PC-9 (cell line): Measurements from ENCODE around the gene MOB3A. TPM values are rescaled to one million over a fixed set of nuclear protein-coding genes. Genes with fewer than 3 reads are reported as not detected.

Source experiments
- BruUV-seq: library from RNA; stranded (reverse); fragments of 400-500 nt; replicated peaks from 2 replicates; lab custom pipeline; 2021; lab: Mats Ljungman, UMichigan
- CTCF ChIA-PET: fragments of 300-600 bp; sonication (Branson Sonifier 250); formaldehyde crosslinking; loops from one replicate; lab custom pipeline; 2022; ENCODE audit warnings: antibody characterized with exemption; lab: Charles Lee
- POLR2A ChIA-PET: fragments of 300-600 bp; sonication (Branson Sonifier 250); formaldehyde crosslinking; loops from one replicate; lab custom pipeline; 2022; ENCODE audit warnings: antibody characterized with exemption; ENCODE audit not compliant: unreplicated experiment; lab: Charles Lee
- DNase-seq, 2 experiments: peaks; one replicate each; pipeline versions ENCODE4 v3.0.0 to v3.0.0-alpha.2; 2015 to 2022; ENCODE audit warnings: mixed read lengths in 1 of 2
- H2AFZ ChIP-seq: fragments of 200-600 bp; sonication (generic); 2 replicates; pipeline ENCODE4 v1.8.1; 2017; ENCODE audit warnings: antibody characterized with exemption
- H3F3A ChIP-seq: fragments of 200-600 bp; sonication (generic); 2 replicates; pipeline ENCODE4 v1.8.1; 2017; ENCODE audit warnings: antibody characterized with exemption, mild to moderate bottlenecking, low read depth; ENCODE audit not compliant: insufficient read depth
- H3K27ac ChIP-seq: fragments of 200-600 bp; sonication (generic); 2 replicates; pipeline ENCODE4 v1.6.1; 2016; ENCODE audit warnings: mixed run types
- H3K27me3 ChIP-seq: fragments of 200-600 bp; sonication (generic); 2 replicates; pipeline ENCODE4 v1.6.1; 2016; ENCODE audit warnings: low read depth, mixed run types; ENCODE audit not compliant: insufficient read depth
- H3K36me3 ChIP-seq: fragments of 200-600 bp; sonication (generic); 2 replicates; pipeline ENCODE4 v1.6.1; 2016; ENCODE audit warnings: low read depth, mixed run types
- H3K4me1 ChIP-seq: fragments of 200-600 bp; sonication (generic); replicated peaks from 2 replicates; pipeline ENCODE4 v1.6.1; 2016; ENCODE audit warnings: mixed run types; ENCODE audit not compliant: insufficient read depth
- H3K4me2 ChIP-seq: fragments of 200-600 bp; sonication (generic); 2 replicates; pipeline ENCODE4 v1.6.1; 2017; ENCODE audit warnings: mixed run types
- H3K4me3 ChIP-seq: fragments of 200-600 bp; sonication (generic); 2 replicates; pipeline ENCODE4 v1.6.1; 2016; ENCODE audit warnings: mixed run types
- H3K79me2 ChIP-seq: fragments of 200-600 bp; sonication (generic); 2 replicates; pipeline ENCODE4 v1.6.1; 2017; ENCODE audit warnings: low read depth, mixed run types
- H3K9me2 ChIP-seq: fragments of 200-600 bp; sonication (generic); 2 replicates; pipeline ENCODE4 v1.8.1; 2017; ENCODE audit warnings: mild to moderate bottlenecking; ENCODE audit not compliant: insufficient read depth
- H3K9me3 ChIP-seq: fragments of 200-600 bp; sonication (generic); 2 replicates; pipeline ENCODE4 v1.8.1; 2016; ENCODE audit warnings: low read depth; ENCODE audit not compliant: insufficient read depth
- H4K20me1 ChIP-seq: fragments of 200-600 bp; sonication (generic); 2 replicates; pipeline ENCODE4 v1.8.1; 2017; ENCODE audit not compliant: insufficient read depth
- EZH2 ChIP-seq: fragments of 200-600 bp; sonication (generic); IDR thresholded peaks from 2 replicates; pipeline ENCODE4 v1.8.0; 2017; ENCODE audit warnings: antibody characterized with exemption, low read depth
- intact Hi-C: fragments of 100-400 bp; cut with micrococcal nuclease; formaldehyde crosslinking; loops from one replicate; pipeline ENCODE4 v1.10.0; 2022; ENCODE audit not compliant: unreplicated experiment
- total RNA-seq: library from RNA; stranded (reverse); gene quantifications from 2 replicates; pipeline ENCODE4 v1.2.3, GENCODE V29; 2021
- TF ChIP-seq, protein P1 (sequence below): fragments of 200-600 bp; sonication (generic); conservative IDR thresholded peaks from 2 replicates; pipeline ENCODE4 v1.6.1; 2017; ENCODE audit warnings: mixed run types, antibody characterized with exemption, mild to moderate bottlenecking, moderate library complexity

The MOB3A gene
- total RNA-seq, 1 experiment from 2014 or later: 28.9 TPM

DNA sequence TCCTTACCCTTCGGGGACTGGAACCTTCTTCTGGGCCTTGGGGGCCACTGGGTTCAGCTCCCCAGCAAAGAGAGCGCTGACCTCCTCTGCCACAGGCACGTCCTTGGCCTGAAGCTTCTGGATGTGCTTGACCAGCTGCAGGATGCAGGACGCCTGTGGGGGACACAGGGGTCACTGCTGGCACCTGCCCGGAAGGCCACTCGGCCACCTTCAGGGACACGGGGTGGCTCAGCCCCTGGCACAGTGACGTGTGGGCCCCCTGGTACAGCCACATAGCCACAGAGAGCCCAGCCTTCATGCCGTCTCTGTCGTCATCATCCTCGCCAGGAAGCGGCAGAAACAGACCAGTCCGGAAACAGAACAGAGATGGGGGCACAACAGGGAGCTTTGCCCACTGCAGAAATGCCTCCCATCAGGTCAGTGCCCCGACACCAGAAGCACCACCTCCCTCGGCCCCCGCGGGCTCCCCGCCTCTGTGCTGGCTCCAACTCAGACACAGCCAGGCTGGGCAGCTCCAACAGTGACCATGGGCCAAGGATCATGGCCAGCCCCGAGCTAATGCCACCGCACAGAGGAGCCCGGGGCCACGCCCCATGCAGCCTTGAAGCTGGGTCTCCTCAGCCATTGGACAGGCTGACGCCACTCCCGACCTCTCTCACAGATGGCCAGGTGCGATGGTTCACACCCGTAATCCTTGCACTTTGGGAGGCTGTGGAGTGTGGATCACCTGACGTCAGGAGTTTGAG, 21.3 kb upstream of the MOB3A start:
- no peak overlapping the region for H3K27ac ChIP-seq
- H3K4me2 ChIP-seq: no peak overlapping the region
- H3K9me2 ChIP-seq: no peaks in the 10 kb centered on the region
- intact Hi-C loops: no loop called here
- H3F3A ChIP-seq: no peaks in the 10 kb centered on the region
- no peaks in the 10 kb centered on the region for H3K9me3 ChIP-seq
- TF ChIP-seq, protein P1, sequence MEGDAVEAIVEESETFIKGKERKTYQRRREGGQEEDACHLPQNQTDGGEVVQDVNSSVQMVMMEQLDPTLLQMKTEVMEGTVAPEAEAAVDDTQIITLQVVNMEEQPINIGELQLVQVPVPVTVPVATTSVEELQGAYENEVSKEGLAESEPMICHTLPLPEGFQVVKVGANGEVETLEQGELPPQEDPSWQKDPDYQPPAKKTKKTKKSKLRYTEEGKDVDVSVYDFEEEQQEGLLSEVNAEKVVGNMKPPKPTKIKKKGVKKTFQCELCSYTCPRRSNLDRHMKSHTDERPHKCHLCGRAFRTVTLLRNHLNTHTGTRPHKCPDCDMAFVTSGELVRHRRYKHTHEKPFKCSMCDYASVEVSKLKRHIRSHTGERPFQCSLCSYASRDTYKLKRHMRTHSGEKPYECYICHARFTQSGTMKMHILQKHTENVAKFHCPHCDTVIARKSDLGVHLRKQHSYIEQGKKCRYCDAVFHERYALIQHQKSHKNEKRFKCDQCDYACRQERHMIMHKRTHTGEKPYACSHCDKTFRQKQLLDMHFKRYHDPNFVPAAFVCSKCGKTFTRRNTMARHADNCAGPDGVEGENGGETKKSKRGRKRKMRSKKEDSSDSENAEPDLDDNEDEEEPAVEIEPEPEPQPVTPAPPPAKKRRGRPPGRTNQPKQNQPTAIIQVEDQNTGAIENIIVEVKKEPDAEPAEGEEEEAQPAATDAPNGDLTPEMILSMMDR: no peak
- no peak for TF ChIP-seq EZH2
- DNase-seq: no peak
- no peaks in the 10 kb centered on the region for H4K20me1 ChIP-seq
- no TSS peak for BruUV-seq
- H3K36me3 ChIP-seq: no peaks in the 10 kb centered on the region
- no peaks in the 10 kb centered on the region for H3K27me3 ChIP-seq
- ChIA-PET CTCF (no interaction called here), POLR2A (no interaction called here)
- H3K4me1 ChIP-seq: no peaks in the 10 kb centered on the region
- H3K4me3 ChIP-seq: no peak overlapping the region
- no peaks in the 10 kb centered on the region for H3K79me2 ChIP-seq
- no peak overlapping the region for H2AFZ ChIP-seq

DNA sequence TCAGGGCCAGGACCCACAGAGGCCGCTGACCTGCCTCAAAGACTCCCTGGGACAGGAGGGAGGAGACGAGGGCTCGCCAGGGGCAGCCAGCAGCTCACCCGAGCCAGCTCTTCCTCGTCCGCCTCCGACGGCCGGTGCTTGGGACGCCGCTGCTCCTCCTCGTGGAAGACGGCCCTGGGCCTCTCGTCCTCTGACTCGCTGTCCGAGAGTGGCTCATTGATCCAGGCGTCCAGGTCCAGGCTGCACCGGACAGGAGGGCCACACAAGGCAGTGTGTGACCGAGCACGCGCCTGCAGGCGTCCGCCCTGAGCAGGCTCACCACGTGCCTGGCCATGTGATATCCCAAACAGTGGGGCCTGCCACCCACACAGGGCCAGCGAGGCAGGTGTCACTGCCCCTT, 20.4 kb upstream of the MOB3A start:
- POLR2A ChIA-PET: no interaction called here

DNA sequence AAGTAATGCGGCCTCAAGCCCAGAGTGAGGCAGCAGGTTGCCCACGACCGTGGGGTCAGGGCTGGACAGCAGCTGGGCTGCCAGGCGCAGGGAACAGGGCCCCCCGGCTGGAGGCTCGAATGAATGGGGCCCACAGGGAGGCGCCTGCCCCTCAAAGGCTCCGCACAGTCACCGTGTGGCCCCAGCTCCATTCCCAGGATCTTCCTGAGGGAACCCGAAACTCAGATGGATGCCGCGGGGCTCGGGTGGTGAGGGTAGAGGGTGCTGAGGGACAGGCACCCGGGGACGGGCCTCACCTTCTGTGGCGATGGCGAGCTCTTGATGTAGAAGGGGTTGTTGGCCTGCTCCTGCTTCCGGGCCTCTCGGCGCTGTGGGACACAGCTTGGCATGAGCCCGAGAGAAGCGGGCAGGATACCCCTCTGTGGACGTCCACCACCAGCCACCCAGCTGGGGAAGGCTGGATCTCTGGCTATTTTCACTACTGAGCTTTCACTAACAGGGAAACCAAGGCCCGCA, 19.8 kb upstream of the MOB3A start:
- DNase-seq: no peak
- POLR2A ChIA-PET: no interaction called here
- Histone ChIP-seq H3K79me2 (no peaks in the 10 kb centered on the region), H3K27me3 (no peaks in the 10 kb centered on the region), H3K27ac (no peak overlapping the region), H3K4me1 (no peaks in the 10 kb centered on the region), H2AFZ (no peak overlapping the region), H3K9me3 (no peaks in the 10 kb centered on the region), H3K36me3 (no peaks in the 10 kb centered on the region), H3F3A (no peaks in the 10 kb centered on the region), H4K20me1 (no peaks in the 10 kb centered on the region), H3K4me2 (no peak overlapping the region), H3K4me3 (no peak overlapping the region), H3K9me2 (no peaks in the 10 kb centered on the region)
- CTCF ChIA-PET: no interaction called here
- intact Hi-C loops: no loop called here
- no TSS peak for BruUV-seq
- TF ChIP-seq, protein P1: no peak
- no peak for TF ChIP-seq EZH2

More for the DNA sequence above, 20.4 kb upstream of the MOB3A start:
- intact Hi-C loops: no loop called here
- Histone ChIP-seq H3K9me2 (no peaks in the 10 kb centered on the region), H3K9me3 (no peaks in the 10 kb centered on the region), H3K36me3 (no peaks in the 10 kb centered on the region), H3K27me3 (no peaks in the 10 kb centered on the region), H3K79me2 (no peaks in the 10 kb centered on the region), H3K27ac (no peak overlapping the region), H2AFZ (no peak overlapping the region), H3K4me3 (no peak overlapping the region), H3K4me1 (no peaks in the 10 kb centered on the region), H3K4me2 (no peak overlapping the region), H4K20me1 (no peaks in the 10 kb centered on the region), H3F3A (no peaks in the 10 kb centered on the region)
- BruUV-seq: no TSS peak
- TF ChIP-seq, protein P1: no peak
- TF ChIP-seq EZH2: no peak
- no peak for DNase-seq
- CTCF ChIA-PET: no interaction called here
